Stimulated activated naive CD8-positive, alpha-beta T cell treated with anti-CD3 and anti-CD28 coated beads, Interleukin-15, Interleukin-2, amounts not matched to agents 100 ng/mL and 50 ng/mL, for 24 hours (primary cell): ENCODE measurements around the gene FKBP5.

ENCODE experiments used
- H3K27ac Mint-ChIP-seq: one replicate; pipeline ENCODE4 v1.8.0; 2021; ENCODE audit warnings: mild to moderate bottlenecking, mixed read lengths
- H3K27me3 Mint-ChIP-seq: one replicate; pipeline ENCODE4 v1.8.0; 2021; ENCODE audit warnings: mixed read lengths
- H3K36me3 Mint-ChIP-seq: one replicate; pipeline ENCODE4 v1.8.0; 2021; ENCODE audit warnings: low read depth, mixed read lengths
- H3K4me1 Mint-ChIP-seq: one replicate; pipeline ENCODE4 v1.8.0; 2021; ENCODE audit warnings: low read depth, mixed read lengths
- H3K4me3 Mint-ChIP-seq: one replicate; pipeline ENCODE4 v1.8.0; 2021; ENCODE audit warnings: mild to moderate bottlenecking, mixed read lengths
- H3K9me3 Mint-ChIP-seq: one replicate; pipeline ENCODE4 v1.8.0; 2021; ENCODE audit warnings: mixed read lengths

The FKBP5 gene

GRCh38 chr6:35635601-35636597, 52.8 kb downstream of the FKBP5 start:
- no peaks in the 10 kb centered on the region for H3K9me3 Mint-ChIP-seq
- peaks cover 35% of the 10 kb centered on the region for H3K4me1 Mint-ChIP-seq
- H3K36me3 Mint-ChIP-seq = peaks cover 54% of the 10 kb centered on the region
- H3K4me3 Mint-ChIP-seq = peak overlapping the region; percentile 37
- H3K27me3 Mint-ChIP-seq = no peaks in the 10 kb centered on the region
- H3K27ac Mint-ChIP-seq = peak overlapping the region; percentile 84

- H3K9me3 Mint-ChIP-seq = no peaks in the 10 kb centered on the region
- no peaks in the 10 kb centered on the region for H3K27me3 Mint-ChIP-seq
- peaks cover 34% of the 10 kb centered on the region for H3K4me1 Mint-ChIP-seq
- no peak overlapping the region for H3K27ac Mint-ChIP-seq
- no peak overlapping the region for H3K4me3 Mint-ChIP-seq
- H3K36me3 Mint-ChIP-seq = peaks cover 55% of the 10 kb centered on the region
These were observed 54.4 kb downstream of the FKBP5 start for GRCh38 chr6:35634316-35634715.

- Mint-ChIP-seq H3K4me1 (peaks cover 37% of the 10 kb centered on the region), H3K27ac (no peak overlapping the region), H3K27me3 (no peaks in the 10 kb centered on the region), H3K4me3 (no peak overlapping the region), H3K36me3 (peaks cover 52% of the 10 kb centered on the region), H3K9me3 (no peaks in the 10 kb centered on the region)
These were observed 55.1 kb downstream of the FKBP5 start for GRCh38 chr6:35633579-35634089.

GRCh38 chr6:35629876-35630378, 58.8 kb downstream of the FKBP5 start:
- Mint-ChIP-seq H3K4me1 (peaks cover 16% of the 10 kb centered on the region), H3K27ac (peak overlapping the region; percentile 71), H3K9me3 (no peaks in the 10 kb centered on the region), H3K27me3 (no peaks in the 10 kb centered on the region), H3K36me3 (peaks cover 32% of the 10 kb centered on the region), H3K4me3 (no peak overlapping the region)

GRCh38 chr6:35626401-35626800, 62.3 kb downstream of the FKBP5 start:
- H3K9me3 Mint-ChIP-seq = no peaks in the 10 kb centered on the region
- H3K4me3 Mint-ChIP-seq = no peak overlapping the region
- H3K27me3 Mint-ChIP-seq = no peaks in the 10 kb centered on the region
- H3K27ac Mint-ChIP-seq = no peak overlapping the region
- H3K4me1 Mint-ChIP-seq = peaks cover 31% of the 10 kb centered on the region
- peaks cover 31% of the 10 kb centered on the region for H3K36me3 Mint-ChIP-seq

- Mint-ChIP-seq H3K36me3 (peaks cover 28% of the 10 kb centered on the region), H3K4me3 (no peak overlapping the region), H3K4me1 (peaks cover 27% of the 10 kb centered on the region), H3K9me3 (no peaks in the 10 kb centered on the region), H3K27ac (peak overlapping the region; percentile 71), H3K27me3 (no peaks in the 10 kb centered on the region)
These were observed 64.2 kb downstream of the FKBP5 start for GRCh38 chr6:35624341-35625070.

GRCh38 chr6:35622283-35622682, 66.4 kb downstream of the FKBP5 start:
- no peak overlapping the region for H3K4me3 Mint-ChIP-seq
- peaks cover 25% of the 10 kb centered on the region for H3K4me1 Mint-ChIP-seq
- H3K36me3 Mint-ChIP-seq = peaks cover 41% of the 10 kb centered on the region
- no peaks in the 10 kb centered on the region for H3K9me3 Mint-ChIP-seq
- H3K27me3 Mint-ChIP-seq = no peaks in the 10 kb centered on the region
- no peak overlapping the region for H3K27ac Mint-ChIP-seq

GRCh38 chr6:35620706-35621105, 68.0 kb downstream of the FKBP5 start:
- Mint-ChIP-seq H3K9me3 (no peaks in the 10 kb centered on the region), H3K4me1 (peaks cover 27% of the 10 kb centered on the region), H3K36me3 (peaks cover 39% of the 10 kb centered on the region), H3K27me3 (no peaks in the 10 kb centered on the region), H3K27ac (peak overlapping the region; percentile 36), H3K4me3 (no peak overlapping the region)

- H3K4me3 Mint-ChIP-seq = no peak overlapping the region
- H3K9me3 Mint-ChIP-seq = peaks cover 10% of the 10 kb centered on the region
- H3K4me1 Mint-ChIP-seq = peaks cover 67% of the 10 kb centered on the region
- peak overlapping the region; percentile 43 for H3K27ac Mint-ChIP-seq
- peaks cover 70% of the 10 kb centered on the region for H3K36me3 Mint-ChIP-seq
- no peaks in the 10 kb centered on the region for H3K27me3 Mint-ChIP-seq
These were observed 75.0 kb downstream of the FKBP5 start for GRCh38 chr6:35613762-35614161.

- Mint-ChIP-seq H3K36me3 (peaks cover 69% of the 10 kb centered on the region), H3K27me3 (no peaks in the 10 kb centered on the region), H3K27ac (peak overlapping the region; percentile 1), H3K4me3 (peak overlapping the region; percentile 23), H3K9me3 (peaks cover 10% of the 10 kb centered on the region), H3K4me1 (peaks cover 69% of the 10 kb centered on the region)
These were observed 77.5 kb downstream of the FKBP5 start for GRCh38 chr6:35611240-35611639.

- H3K36me3 Mint-ChIP-seq = peaks cover 73% of the 10 kb centered on the region
- H3K27ac Mint-ChIP-seq = peak overlapping the region; percentile 1
- H3K27me3 Mint-ChIP-seq = no peaks in the 10 kb centered on the region
- peak overlapping the region; percentile 23 for H3K4me3 Mint-ChIP-seq
- peaks cover 72% of the 10 kb centered on the region for H3K4me1 Mint-ChIP-seq
- H3K9me3 Mint-ChIP-seq = peaks cover 10% of the 10 kb centered on the region
These were observed 77.9 kb downstream of the FKBP5 start for GRCh38 chr6:35610830-35611229.

GRCh38 chr6:35609588-35609987, 79.1 kb downstream of the FKBP5 start:
- H3K27me3 Mint-ChIP-seq = no peaks in the 10 kb centered on the region
- H3K4me1 Mint-ChIP-seq = peaks cover 67% of the 10 kb centered on the region
- no peak overlapping the region for H3K4me3 Mint-ChIP-seq
- H3K36me3 Mint-ChIP-seq = peaks cover 72% of the 10 kb centered on the region
- H3K9me3 Mint-ChIP-seq = peaks cover 10% of the 10 kb centered on the region
- H3K27ac Mint-ChIP-seq = no peak overlapping the region

- Mint-ChIP-seq H3K27me3 (no peaks in the 10 kb centered on the region), H3K36me3 (peaks cover 62% of the 10 kb centered on the region), H3K4me3 (no peak overlapping the region), H3K9me3 (peaks cover 6% of the 10 kb centered on the region), H3K27ac (no peak overlapping the region), H3K4me1 (peaks cover 62% of the 10 kb centered on the region)
These were observed 81.0 kb downstream of the FKBP5 start for GRCh38 chr6:35607517-35608233.

GRCh38 chr6:35605600-35605999, 83.1 kb downstream of the FKBP5 start:
- H3K36me3 Mint-ChIP-seq = peaks cover 41% of the 10 kb centered on the region
- no peaks in the 10 kb centered on the region for H3K9me3 Mint-ChIP-seq
- peak overlapping the region; percentile 26 for H3K4me3 Mint-ChIP-seq
- peaks cover 62% of the 10 kb centered on the region for H3K4me1 Mint-ChIP-seq
- no peaks in the 10 kb centered on the region for H3K27me3 Mint-ChIP-seq
- no peak overlapping the region for H3K27ac Mint-ChIP-seq
